Measurements from ENCODE around the gene HTR1A.

The HTR1A gene

DNA sequence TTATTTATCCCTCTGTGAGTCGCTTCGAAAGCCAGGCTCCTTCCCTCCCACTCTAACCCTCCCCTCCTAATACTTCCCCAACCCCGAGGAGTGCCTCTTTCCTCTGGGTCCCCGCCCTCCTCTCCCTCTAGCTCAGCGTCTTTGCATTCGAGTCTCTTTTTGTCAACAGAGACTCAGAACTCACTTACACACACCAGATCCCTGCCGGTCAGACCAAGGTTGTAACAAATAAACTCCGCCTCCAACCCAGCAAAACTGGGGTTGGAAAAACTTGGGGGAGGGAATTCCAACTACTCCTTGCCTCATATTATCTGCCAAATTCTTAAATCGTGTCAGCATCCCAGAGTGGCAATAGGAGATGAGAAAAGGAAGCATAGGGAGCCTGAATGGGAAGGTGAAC is at the start of gene HTR1A:
HTR1A (minus strand) TSS at position 167 of the 400 bp plus-strand sequence. CDS start 726 bp downstream, outside the sequence.
- DNase-seq: no peak

DNA sequence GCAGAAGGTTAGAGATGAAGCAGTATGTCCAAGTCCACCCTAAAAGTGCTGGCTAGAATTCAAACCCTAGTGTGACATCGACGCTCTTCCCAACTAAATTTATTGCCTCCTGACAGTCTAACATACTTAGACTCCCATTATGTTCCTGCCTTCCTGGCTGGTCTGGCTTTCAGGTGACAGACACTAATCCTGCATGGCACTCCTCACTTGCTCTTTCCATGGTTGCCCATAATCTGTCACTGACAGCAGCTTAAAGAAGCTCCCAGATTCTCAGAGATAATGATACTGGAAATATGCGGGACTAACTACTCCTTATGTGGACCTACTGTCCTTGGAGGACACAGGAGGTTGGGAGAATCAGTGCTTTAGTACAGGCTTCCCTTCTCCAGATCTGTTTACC is 41.7 kb upstream of the HTR1A start:
- DNase-seq: no peak

DNA sequence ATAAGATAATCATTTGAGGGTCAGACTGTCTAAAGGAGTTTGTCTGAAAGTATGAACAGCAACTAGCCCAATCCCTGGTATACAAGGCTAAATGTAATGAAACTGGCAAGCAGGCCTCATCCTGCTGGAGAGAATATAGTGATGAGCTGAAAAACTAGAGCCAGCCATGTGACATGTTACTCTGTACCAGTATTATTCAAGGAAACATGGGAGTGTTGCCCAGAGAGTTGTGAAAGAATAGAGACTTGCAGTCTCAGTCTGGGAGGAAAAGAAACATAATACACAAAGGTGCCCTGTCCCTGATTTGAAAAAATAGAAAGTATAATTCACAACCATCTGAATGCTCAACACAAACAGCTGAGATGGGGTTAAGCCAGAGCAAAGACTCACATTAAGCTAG is 37.9 kb upstream of the HTR1A start:
- DNase-seq: no peak

DNA sequence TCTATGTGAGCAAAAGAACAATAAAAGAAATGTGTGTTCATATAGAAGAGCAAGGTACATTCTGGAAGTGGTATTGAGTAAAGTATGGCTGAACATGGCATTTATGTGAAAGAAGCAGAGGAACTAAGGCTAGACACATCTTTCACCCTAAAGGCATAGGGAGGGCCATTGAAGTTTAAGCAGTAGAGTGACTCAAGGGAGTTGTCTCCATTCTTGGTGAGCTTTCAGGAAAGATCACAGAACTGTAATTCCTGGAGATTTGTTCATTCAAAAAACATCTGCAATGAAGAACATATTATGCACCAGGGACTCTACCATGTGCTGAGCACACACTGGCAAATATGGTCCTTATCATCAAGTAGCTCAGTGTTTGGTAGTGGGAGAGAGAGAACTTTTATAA is 24.8 kb upstream of the HTR1A start:
- DNase-seq: no peak

DNA sequence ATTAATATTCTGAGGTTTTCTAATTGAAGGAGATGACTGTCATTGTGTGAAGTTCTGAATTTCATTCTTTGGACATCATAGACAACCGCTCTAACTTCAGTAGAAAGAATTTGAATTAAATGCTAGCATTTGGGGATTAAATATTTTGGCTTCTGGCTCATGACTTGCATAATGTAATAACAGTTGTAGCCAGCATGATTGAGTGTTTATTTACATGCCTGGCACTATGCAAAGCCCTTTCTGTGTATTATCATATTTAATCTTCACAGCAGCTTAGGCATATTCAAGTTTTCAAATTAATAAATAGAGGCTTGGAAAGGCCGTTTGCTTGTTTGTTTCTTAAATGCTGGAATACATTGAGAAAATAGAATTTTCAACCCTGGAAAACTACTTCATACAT is 19.6 kb upstream of the HTR1A start:
- DNase-seq: no peak

DNA sequence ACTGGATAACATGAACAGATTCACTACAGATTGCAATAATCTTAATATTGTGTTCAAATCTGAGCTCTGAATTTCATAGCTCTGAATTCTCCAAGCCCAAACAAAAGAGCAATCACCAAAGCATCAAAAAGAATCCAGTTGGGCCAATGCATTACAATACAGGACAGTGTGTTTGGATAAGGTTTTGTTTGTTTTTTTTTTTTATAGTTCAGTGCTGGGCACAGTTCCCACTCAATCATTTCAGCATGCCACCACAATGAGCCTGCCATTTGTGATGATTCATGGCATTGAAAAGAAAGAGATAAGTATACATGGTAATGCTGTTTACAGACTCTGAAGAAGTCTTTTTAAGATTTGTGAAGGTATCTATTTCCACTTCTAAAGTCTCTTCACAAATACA is 1.7 kb upstream of the HTR1A start:
- no peak for DNase-seq

- DNase-seq: peak; percentile 71
Measured at GRCh38 chr5:63963080-63963735, 963 bp upstream of the HTR1A start.

- no peak for DNase-seq
Measured at GRCh38 chr5:63961598-63962161, 565 bp downstream of the HTR1A start.

DNA sequence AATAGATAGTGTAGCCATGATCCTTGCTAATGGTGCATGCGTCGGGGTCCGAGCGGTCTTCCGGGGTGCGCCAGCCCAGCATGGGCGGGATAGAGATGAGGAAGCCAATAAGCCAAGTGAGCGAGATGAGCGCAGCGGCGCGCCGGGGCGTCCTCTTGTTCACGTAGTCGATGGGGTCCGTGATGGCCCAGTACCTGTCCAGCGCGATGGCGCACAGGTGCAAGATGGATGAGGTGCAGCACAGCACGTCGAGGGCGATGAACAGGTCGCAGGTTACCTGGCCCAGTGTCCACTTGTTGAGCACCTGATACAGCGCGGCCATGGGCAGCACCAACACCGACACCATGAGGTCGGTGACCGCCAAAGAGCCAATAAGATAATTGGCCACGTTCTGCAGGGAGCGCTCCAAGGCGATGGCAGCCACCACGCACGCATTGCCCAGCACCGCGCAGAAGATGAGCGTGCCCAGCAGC is 1.1 kb downstream of the HTR1A start:
- no peak for DNase-seq

DNA sequence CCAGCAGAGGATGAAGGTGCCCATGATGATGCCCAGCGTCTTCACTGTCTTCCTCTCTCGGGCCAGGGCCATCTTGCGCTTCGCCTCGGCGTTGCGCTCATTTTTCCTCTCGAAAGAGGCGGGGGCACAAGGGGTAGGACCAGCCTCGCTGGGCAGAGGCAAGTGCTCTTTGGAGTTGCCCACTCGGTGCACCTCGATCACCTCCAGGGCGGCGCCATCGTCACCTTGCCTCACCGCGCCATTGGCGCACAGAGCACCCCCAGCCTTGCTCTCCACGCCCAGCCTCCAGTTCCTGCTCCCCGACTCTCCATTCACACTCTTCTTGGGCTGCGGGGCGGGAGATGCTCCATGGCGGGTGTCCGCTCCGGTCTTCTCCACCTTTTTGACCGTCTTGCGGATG is 1.6 kb downstream of the HTR1A start:
- no peak for DNase-seq

DNA sequence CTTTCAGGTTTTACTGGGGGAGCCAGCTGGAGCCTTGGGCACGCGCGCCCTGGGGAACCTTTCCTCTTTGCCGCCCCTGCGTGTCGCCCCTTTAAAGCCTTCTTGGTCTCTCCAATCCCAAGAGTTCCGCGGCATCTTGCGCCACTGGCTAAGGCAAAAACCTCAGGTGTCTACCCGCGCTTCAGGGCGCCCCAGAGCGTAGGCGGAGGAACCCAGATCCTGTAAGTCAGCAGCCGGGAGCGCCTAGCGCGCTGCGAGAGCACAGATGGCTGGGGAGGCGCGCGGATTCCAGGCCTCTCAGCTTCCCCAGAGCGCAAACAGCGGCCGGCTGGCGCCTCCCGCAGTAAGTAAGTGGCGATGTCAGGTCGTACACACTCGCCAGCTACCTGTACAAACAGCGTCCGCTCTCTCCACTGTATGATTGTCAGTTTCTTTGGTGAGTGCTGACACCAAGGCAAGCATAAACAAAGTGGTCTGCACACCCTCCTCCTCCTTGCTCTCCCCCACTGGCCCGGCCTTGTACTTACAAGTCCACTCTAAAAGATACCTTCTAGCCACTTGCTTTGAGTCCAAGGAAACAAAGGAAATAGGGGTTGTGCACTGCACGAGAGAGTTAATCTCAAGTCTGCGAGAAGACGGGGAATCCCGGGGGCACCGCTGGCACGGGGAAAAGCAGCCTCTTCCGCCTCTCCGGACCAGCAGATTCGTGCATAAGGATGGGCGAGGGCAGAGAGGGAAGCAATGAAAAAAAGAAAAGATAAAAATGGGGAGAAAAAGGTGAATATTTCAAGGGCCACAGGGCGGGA is 2.9 kb downstream of the HTR1A start:
- no peak for DNase-seq

DNA sequence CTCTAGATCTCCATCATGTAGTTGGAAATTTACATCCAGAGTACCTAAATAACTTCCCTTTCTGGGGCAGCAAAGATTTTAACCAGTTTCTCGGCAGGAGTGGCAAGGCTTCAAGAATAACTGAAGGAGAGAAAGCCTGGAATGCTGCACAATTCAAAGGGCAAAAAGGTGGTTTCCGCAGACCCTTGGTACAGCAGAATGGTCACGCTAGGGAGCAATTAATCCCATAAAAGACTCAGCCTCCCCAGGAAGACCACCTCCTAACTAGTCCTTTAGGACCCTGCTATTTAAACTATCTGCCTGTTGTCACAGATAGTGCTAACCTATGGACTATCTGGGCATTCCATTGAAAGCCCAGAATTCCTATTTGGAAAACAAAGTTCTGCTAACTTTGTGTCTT is 3.6 kb downstream of the HTR1A start:
- no peak for DNase-seq

GRCh38 chr5:63957617-63958016 is 4.6 kb downstream of the HTR1A start:
- no peak for DNase-seq

DNA sequence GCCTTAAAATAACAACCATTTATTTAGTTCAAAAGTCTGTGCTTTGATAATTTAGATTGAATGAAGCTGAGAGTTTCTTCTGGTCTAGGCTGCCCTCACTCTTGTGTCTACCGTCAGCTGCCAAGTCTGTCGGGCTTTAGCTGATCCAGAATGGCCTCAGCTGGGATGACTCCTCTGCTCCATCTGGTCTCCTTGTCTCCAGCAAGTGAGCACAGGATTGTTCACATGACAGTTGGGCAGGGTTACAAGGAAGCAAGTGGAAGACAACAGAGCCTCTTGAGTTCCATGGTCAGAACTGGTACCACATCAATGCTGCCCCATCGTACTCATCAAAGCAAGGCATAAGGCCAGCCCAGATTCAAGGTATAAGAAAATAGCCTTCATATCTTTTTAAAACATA is 9.0 kb downstream of the HTR1A start:
- DNase-seq: no peak

- no peak for DNase-seq
Measured at GRCh38 chr5:63935103-63935502, 27.1 kb downstream of the HTR1A start.

- no peak for DNase-seq
Measured at GRCh38 chr5:63931836-63932235, 30.4 kb downstream of the HTR1A start.

DNA sequence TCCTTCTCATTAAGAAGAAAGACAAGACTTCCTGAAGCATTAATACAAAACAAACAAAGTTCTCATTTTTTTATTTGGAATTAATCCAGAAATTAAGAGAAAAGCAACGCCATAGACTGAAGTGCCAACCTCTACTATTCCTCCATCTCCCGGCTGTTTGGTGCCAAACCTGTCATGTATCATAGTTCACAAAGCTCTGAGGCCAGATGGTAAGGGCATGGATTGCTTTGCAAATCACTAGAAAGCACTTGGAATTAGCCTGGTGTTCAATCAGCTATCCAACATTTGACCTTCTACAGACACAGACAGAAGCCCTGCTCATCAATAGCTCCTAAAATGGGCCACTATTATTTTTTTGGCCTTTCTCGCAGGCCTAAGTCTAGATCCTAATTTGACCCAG is 33.8 kb downstream of the HTR1A start:
- no peak for DNase-seq

DNA sequence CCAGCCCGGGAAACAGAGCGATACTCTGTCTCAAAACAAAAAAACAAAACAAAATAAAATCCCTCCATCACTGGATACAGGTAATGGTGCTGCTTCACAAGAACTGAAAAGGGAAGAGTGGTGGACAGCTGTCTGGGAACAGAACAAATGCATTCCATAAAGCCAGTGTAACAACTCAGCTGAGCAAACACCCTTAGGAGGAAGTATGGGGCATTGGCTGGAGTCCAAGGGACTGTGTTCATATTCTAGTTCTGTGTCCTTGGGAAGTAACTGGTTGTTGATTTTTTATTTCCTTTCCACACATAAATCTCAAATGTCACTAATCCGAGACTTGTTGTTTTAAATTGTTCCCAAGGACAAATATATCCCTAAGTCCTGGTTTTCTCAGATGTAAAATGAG is 38.3 kb downstream of the HTR1A start:
- no peak for DNase-seq

GRCh38 chr5:63919763-63920478 is 42.3 kb downstream of the HTR1A start:
- DNase-seq: no peak

DNA sequence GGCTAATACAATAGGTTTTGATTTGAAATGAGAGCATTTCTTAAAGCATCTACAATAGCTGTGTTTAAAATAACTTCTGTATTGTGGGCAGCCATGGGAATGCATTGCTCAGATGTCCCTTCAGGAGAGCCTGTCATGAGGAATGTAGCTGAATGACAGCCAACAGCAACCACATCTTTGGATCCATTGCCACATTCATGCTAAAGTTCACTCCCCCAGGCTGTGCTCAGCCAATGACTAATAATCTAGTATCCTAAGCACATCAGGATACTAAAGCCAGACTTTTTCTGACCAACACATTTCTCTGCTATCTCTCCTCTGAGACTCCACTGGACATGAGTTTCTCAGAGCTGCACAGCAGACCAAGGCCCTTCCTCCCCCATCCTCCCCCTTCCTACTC is 45.5 kb downstream of the HTR1A start:
- DNase-seq: no peak

GRCh38 chr5:63911871-63912270 is 50.4 kb downstream of the HTR1A start:
- DNase-seq: no peak
